ENCODE data around the gene S100A5.
"Not testable (repeated sequence)": the region's sequence is repeated elsewhere in the genome, so short reads cannot be mapped to it uniquely, and the experiment has no call there.

The S100A5 gene

DNA sequence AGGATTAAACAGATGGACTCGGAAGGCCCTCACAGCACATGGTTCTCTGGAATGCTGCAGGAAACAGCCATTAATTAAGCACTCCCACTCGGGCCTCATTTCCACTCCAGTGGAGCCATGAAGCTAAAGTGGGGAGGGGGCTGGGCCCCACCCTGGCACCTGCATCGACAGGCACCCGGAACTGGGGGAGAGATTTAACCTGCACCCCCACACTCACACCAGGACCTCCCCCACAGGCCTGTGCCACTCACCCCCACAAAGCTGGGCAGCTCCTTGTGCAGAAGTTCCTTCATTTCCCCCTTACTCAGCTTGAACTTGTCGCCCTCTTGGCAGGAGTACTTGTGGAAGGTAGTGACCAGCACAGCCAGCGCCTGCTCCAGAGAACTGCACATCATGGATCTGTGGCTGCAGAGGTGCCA is 22.8 kb upstream of the S100A5 start (continued):
- TF ChIP-seq ZNF132 (tag by site-specific recombination; IDR thresholded peaks at IDR 0.05; ENCODE audit: borderline replicate concordance) (no peak), ZNF837 (tag by site-specific recombination; IDR thresholded peaks at IDR 0.05) (no peak), ZNF747 (tag by site-specific recombination; IDR thresholded peaks at IDR 0.05) (no peak), ZNF223 (tag by site-specific recombination; IDR thresholded peaks at IDR 0.05) (no peak), ZBTB48 (tag by site-specific recombination; IDR thresholded peaks at IDR 0.05) (no peak), ZFP37 (tag by site-specific recombination; IDR thresholded peaks at IDR 0.05) (no peak), ZFP69B (tag by site-specific recombination; IDR thresholded peaks at IDR 0.05) (no peak), HOXC10 (CRISPR knock-in tag; IDR thresholded peaks at IDR 0.05) (no peak)
- TF ChIP-seq, protein P1, sequence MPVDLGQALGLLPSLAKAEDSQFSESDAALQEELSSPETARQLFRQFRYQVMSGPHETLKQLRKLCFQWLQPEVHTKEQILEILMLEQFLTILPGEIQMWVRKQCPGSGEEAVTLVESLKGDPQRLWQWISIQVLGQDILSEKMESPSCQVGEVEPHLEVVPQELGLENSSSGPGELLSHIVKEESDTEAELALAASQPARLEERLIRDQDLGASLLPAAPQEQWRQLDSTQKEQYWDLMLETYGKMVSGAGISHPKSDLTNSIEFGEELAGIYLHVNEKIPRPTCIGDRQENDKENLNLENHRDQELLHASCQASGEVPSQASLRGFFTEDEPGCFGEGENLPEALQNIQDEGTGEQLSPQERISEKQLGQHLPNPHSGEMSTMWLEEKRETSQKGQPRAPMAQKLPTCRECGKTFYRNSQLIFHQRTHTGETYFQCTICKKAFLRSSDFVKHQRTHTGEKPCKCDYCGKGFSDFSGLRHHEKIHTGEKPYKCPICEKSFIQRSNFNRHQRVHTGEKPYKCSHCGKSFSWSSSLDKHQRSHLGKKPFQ (tag by site-specific recombination; IDR thresholded peaks at IDR 0.05), result no peak

DNA sequence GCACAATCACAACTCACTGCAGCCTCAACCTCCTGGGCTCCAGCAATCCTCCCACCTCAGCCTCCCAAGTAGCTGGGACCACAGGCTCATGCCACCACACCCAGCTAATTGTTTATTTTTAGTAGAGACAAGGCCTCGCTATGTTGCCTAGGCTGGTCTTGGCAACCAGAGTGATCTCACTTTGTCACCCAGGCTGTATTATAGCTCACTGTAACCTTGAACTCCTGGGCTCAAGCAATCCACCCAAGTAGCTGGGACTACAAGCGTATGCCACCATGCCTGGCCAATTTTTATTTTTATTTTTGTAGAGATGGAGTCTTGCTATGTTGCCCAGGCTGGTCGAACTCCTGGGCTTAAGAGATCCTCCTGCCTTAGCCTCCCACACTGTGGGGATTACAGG is 21.3 kb upstream of the S100A5 start:
- not testable (repeated sequence) for H3K36me3 ChIP-seq (ENCODE audit: control insufficient read depth in 2 of 2, insufficient read depth in 1 of 2, low read length in 2 of 2); H3K4me3 ChIP-seq (ENCODE audit: low read depth, low read length); H3K4me1 ChIP-seq (ENCODE audit: control insufficient read depth, insufficient read depth, low read length); H3K9me3 ChIP-seq (ENCODE audit: control insufficient read depth, insufficient read depth, low read depth, low read length); H3K27ac ChIP-seq (ENCODE audit: extremely low read depth, low read depth, low read length)
- peak; percentile 59; the same call in 1 of the 2 replicates for TF ChIP-seq KLF1 (tag by site-specific recombination; IDR thresholded peaks at IDR 0.05)
- CTCF ChIA-PET, result interaction anchor here (0.5 to 1.4 kb wide), 6 partner anchors 10 to 116 kb away, joined by 3 read pairs; partner anchors contain the start of genes NPR1 and S100A13
- POLR2A ChIA-PET, result interaction anchor here (0.6 to 0.9 kb wide), 2 partner anchors 16 to 17 kb away, joined by 3 to 6 read pairs; no protein-coding TSS in a partner anchor

DNA sequence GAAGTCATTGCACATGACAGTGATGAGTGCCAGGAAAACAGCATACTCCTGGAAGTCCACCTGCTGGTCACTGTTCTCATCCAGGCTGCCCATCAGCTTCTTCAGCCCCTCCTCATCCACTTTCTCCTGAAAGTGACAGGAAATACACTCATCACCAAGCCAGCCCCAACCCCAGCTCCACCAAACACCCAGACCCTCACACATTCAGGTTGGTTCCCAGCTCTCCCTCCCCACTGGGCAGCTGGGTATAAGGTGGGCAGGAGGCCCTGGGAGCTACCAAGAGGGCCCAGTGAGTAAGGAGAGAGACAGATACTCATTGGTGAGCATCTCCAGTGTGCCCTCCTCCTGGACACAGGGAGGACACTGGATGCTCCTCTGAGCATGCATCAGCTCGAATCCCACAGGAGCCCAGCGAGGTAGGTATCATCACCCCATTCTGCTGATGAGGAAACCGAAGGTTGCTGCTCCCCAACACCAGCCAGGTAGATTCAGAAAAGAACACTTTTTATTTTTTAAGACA is 20.8 kb upstream of the S100A5 start:
- Histone ChIP-seq H3K9me3 (ENCODE audit: control insufficient read depth, insufficient read depth, low read depth, low read length) (no peaks in the 10 kb centered on the region), H3K4me3 (ENCODE audit: low read depth, low read length) (no peak overlapping the region), H3K36me3 (ENCODE audit: control insufficient read depth in 2 of 2, insufficient read depth in 1 of 2, low read length in 2 of 2) (no peaks in the 10 kb centered on the region), H3K4me1 (ENCODE audit: control insufficient read depth, insufficient read depth, low read length) (peaks cover 4% of the 10 kb centered on the region), H3K27ac (ENCODE audit: extremely low read depth, low read depth, low read length) (no peak overlapping the region)
- ChIA-PET POLR2A (no interaction called here), CTCF (interaction anchor here (0.5 to 1.4 kb wide), 9 partner anchors 11 to 414 kb away, joined by 3 to 5 read pairs (median 3); partner anchors contain the start of genes NPR1 and S100A13)
- no peak for TF ChIP-seq ZNF311 (tag by site-specific recombination; IDR thresholded peaks at IDR 0.05; ENCODE audit: borderline replicate concordance)
- no peak for TF ChIP-seq ZBTB1 (tag by site-specific recombination; IDR thresholded peaks at IDR 0.05)
- no peak for TF ChIP-seq ZSCAN23 (tag by site-specific recombination; IDR thresholded peaks at IDR 0.05)
- no peak for TF ChIP-seq ZNF391 (tag by site-specific recombination; IDR thresholded peaks at IDR 0.05; ENCODE audit: borderline replicate concordance, low read depth)
- no peak for TF ChIP-seq ZNF10 (tag by site-specific recombination; IDR thresholded peaks at IDR 0.05)
- no peak for TF ChIP-seq ZNF174 (tag by site-specific recombination; IDR thresholded peaks at IDR 0.05)
- no peak for TF ChIP-seq ZNF558 (tag by site-specific recombination; IDR thresholded peaks at IDR 0.05)
- no peak for TF ChIP-seq MEIS1 (CRISPR knock-in tag; IDR thresholded peaks at IDR 0.05; ENCODE audit: borderline replicate concordance)
- TF ChIP-seq ZNF621 (tag by site-specific recombination; IDR thresholded peaks at IDR 0.05), result no peak
- TF ChIP-seq, protein P2, sequence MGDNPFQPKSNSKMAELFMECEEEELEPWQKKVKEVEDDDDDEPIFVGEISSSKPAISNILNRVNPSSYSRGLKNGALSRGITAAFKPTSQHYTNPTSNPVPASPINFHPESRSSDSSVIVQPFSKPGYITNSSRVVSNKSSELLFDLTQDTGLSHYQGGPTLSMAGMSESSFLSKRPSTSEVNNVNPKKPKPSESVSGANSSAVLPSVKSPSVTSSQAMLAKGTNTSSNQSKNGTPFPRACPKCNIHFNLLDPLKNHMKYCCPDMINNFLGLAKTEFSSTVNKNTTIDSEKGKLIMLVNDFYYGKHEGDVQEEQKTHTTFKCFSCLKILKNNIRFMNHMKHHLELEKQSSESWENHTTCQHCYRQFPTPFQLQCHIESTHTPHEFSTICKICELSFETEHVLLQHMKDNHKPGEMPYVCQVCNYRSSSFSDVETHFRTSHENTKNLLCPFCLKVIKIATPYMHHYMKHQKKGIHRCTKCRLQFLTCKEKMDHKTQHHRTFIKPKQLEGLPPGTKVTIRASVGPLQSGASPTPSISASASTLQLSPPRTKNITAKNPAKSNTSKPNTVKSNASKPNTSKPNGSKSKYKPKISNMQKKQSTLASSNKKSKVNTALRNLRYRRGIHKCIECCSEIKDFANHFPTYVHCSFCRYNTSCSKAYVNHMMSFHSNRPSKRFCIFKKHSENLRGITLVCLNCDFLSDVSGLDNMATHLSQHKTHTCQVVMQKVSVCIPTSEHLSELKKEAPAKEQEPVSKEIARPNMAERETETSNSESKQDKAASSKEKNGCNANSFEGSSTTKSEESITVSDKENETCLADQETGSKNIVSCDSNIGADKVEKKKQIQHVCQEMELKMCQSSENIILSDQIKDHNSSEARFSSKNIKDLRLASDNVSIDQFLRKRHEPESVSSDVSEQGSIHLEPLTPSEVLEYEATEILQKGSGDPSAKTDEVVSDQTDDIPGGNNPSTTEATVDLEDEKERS (tag by site-specific recombination; IDR thresholded peaks at IDR 0.05), result no peak
- TF ChIP-seq, protein P3, sequence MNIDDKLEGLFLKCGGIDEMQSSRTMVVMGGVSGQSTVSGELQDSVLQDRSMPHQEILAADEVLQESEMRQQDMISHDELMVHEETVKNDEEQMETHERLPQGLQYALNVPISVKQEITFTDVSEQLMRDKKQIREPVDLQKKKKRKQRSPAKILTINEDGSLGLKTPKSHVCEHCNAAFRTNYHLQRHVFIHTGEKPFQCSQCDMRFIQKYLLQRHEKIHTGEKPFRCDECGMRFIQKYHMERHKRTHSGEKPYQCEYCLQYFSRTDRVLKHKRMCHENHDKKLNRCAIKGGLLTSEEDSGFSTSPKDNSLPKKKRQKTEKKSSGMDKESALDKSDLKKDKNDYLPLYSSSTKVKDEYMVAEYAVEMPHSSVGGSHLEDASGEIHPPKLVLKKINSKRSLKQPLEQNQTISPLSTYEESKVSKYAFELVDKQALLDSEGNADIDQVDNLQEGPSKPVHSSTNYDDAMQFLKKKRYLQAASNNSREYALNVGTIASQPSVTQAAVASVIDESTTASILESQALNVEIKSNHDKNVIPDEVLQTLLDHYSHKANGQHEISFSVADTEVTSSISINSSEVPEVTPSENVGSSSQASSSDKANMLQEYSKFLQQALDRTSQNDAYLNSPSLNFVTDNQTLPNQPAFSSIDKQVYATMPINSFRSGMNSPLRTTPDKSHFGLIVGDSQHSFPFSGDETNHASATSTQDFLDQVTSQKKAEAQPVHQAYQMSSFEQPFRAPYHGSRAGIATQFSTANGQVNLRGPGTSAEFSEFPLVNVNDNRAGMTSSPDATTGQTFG (tag by site-specific recombination; IDR thresholded peaks at IDR 0.05; ENCODE audit: borderline replicate concordance), result no peak
- TF ChIP-seq, protein P4, sequence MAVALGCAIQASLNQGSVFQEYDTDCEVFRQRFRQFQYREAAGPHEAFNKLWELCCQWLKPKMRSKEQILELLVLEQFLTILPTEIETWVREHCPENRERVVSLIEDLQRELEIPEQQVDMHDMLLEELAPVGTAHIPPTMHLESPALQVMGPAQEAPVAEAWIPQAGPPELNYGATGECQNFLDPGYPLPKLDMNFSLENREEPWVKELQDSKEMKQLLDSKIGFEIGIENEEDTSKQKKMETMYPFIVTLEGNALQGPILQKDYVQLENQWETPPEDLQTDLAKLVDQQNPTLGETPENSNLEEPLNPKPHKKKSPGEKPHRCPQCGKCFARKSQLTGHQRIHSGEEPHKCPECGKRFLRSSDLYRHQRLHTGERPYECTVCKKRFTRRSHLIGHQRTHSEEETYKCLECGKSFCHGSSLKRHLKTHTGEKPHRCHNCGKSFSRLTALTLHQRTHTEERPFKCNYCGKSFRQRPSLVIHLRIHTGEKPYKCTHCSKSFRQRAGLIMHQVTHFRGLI (tag by site-specific recombination; IDR thresholded peaks at IDR 0.05), result no peak
- TF ChIP-seq, protein P5, sequence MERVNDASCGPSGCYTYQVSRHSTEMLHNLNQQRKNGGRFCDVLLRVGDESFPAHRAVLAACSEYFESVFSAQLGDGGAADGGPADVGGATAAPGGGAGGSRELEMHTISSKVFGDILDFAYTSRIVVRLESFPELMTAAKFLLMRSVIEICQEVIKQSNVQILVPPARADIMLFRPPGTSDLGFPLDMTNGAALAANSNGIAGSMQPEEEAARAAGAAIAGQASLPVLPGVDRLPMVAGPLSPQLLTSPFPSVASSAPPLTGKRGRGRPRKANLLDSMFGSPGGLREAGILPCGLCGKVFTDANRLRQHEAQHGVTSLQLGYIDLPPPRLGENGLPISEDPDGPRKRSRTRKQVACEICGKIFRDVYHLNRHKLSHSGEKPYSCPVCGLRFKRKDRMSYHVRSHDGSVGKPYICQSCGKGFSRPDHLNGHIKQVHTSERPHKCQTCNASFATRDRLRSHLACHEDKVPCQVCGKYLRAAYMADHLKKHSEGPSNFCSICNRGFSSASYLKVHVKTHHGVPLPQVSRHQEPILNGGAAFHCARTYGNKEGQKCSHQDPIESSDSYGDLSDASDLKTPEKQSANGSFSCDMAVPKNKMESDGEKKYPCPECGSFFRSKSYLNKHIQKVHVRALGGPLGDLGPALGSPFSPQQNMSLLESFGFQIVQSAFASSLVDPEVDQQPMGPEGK (tag by site-specific recombination; IDR thresholded peaks at IDR 0.05), result no peak
- no peak for TF ChIP-seq ZNF169 (tag by site-specific recombination; IDR thresholded peaks at IDR 0.05)
